Measurements from ENCODE around the gene SMIM1. TPM values are rescaled to one million over a fixed set of nuclear protein-coding genes. Genes with fewer than 3 reads are reported as not detected.
A peak's percentile ranks its signal among the peaks of the same experiment; 100 is the strongest.

SMIM1 gene
- total RNA-seq, 2 donors from 2014 or later, result 0.75 to 1.5 TPM

- Mint-ChIP-seq H3K27ac (no peak overlapping the region), H3K4me3 (no peak overlapping the region), H3K27me3 (no peaks in the 10 kb centered on the region), H3K36me3 (ENCODE audit: low read depth) (peaks cover 2% of the 10 kb centered on the region), H3K4me1 (no peaks in the 10 kb centered on the region)
- DNase-seq (no peak), ATAC-seq (no peak)
- H3K9me3 ChIP-seq (ENCODE audit: control insufficient read depth, low read length, poor library complexity, severe bottlenecking), result no peaks in the 10 kb centered on the region
Observed at GRCh38 chr1:3811595-3811911, 39.0 kb downstream of the SMIM1 start.

GRCh38 chr1:3814065-3814464, 41.5 kb downstream of the SMIM1 start:
- Mint-ChIP-seq H3K4me1 (peaks cover 4% of the 10 kb centered on the region), H3K36me3 (ENCODE audit: low read depth) (peaks cover 2% of the 10 kb centered on the region), H3K27ac (no peak overlapping the region), H3K27me3 (no peaks in the 10 kb centered on the region), H3K4me3 (no peak overlapping the region)
- ATAC-seq, result no peak
- H3K9me3 ChIP-seq (ENCODE audit: control insufficient read depth, low read length, poor library complexity, severe bottlenecking), result no peaks in the 10 kb centered on the region
- DNase-seq, result no peak

DNA sequence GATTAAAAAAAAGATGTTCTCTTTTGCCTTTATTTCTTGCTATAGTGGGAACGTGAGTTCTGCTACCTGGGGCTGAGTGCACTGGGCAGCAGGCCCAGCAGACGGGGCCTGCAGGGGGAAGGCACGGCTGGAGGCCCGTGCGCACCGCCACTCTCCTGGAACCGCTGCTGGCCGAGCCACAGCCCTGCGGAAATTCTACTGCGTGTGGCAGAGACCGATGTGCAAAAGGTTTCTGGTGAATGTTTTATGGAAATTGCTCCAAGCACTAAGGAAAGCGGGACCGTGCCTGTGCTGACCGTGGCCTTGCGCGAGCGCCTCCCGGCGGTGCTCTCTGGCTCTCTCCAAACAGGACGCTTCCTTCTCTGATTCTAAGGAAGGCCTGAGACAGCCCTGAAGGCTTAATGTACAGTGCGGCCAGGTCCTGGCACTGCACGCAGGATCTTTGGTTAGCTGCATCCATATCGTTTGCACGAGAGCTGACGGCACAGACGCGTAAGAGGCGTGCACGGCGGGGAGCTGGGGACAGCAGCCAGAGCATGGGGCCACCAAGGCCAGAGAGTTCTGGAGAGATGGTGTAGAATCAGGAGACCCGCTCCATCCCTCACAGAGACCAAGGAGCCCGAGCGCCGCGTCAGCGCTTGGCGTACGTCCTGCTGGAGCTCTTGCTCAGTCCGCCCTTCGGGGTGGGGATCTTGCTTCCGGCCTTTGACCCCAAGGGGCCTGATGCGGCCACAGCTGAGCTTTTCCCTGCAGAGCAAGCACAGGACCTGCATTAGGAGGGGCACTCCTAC, 42.4 kb downstream of the SMIM1 start:
- no peaks in the 10 kb centered on the region for H3K9me3 ChIP-seq (ENCODE audit: control insufficient read depth, low read length, poor library complexity, severe bottlenecking)
- no peak overlapping the region for H3K4me3 Mint-ChIP-seq
- H3K27me3 Mint-ChIP-seq, result no peaks in the 10 kb centered on the region
- H3K36me3 Mint-ChIP-seq (ENCODE audit: low read depth), result peaks cover 8% of the 10 kb centered on the region
- no peak overlapping the region for H3K27ac Mint-ChIP-seq
- peaks cover 9% of the 10 kb centered on the region for H3K4me1 Mint-ChIP-seq
- DNase-seq, result no peak
- no peak for ATAC-seq

- no peaks in the 10 kb centered on the region for H3K9me3 ChIP-seq (ENCODE audit: control insufficient read depth, low read length, poor library complexity, severe bottlenecking)
- peaks cover 11% of the 10 kb centered on the region for H3K4me1 Mint-ChIP-seq
- ATAC-seq, result no peak
- no peaks in the 10 kb centered on the region for H3K27me3 Mint-ChIP-seq
- H3K4me3 Mint-ChIP-seq, result no peak overlapping the region
- peaks cover 12% of the 10 kb centered on the region for H3K36me3 Mint-ChIP-seq (ENCODE audit: low read depth)
- H3K27ac Mint-ChIP-seq, result no peak overlapping the region
- no peak for DNase-seq
Observed at GRCh38 chr1:3816331-3817137, 44.0 kb downstream of the SMIM1 start.

DNA sequence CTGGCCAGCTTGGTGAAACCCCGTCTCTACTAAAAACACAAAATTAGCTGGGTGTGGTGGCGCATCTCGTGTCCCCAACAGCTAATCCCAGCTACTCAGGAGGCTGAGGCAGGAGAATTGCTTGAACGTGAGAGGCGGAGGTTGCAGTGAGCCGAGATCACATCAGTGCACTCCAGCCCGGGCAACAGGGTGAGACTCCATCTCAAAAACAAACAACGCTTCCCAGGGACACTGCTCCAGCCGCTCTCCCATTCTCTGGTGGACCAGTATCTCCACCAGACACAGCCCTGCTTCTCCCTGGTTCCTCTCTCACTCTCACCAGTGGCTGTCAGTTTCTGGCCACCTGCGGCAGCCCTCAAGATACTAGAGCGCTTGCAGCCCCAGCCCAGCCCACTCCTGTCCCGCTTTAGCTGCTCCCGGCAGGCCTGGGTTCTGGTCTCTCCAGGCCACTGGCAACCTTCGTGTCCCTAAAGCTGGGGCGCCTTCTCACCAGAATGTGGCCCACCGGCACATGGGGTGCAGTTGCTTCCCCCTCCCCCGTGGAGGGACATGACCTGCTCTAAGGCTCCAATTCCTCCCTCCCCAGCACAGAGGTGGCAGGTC, 44.7 kb downstream of the SMIM1 start:
- ATAC-seq, result no peak
- Mint-ChIP-seq H3K36me3 (ENCODE audit: low read depth) (peaks cover 15% of the 10 kb centered on the region), H3K4me3 (no peak overlapping the region), H3K27ac (no peak overlapping the region), H3K27me3 (no peaks in the 10 kb centered on the region), H3K4me1 (peaks cover 11% of the 10 kb centered on the region)
- no peak for DNase-seq
- no peaks in the 10 kb centered on the region for H3K9me3 ChIP-seq (ENCODE audit: control insufficient read depth, low read length, poor library complexity, severe bottlenecking)

- H3K4me1 Mint-ChIP-seq, result peaks cover 11% of the 10 kb centered on the region
- no peaks in the 10 kb centered on the region for H3K9me3 ChIP-seq (ENCODE audit: control insufficient read depth, low read length, poor library complexity, severe bottlenecking)
- no peak overlapping the region for H3K4me3 Mint-ChIP-seq
- ATAC-seq (no peak), DNase-seq (no peak)
- no peaks in the 10 kb centered on the region for H3K27me3 Mint-ChIP-seq
- no peak overlapping the region for H3K27ac Mint-ChIP-seq
- peaks cover 15% of the 10 kb centered on the region for H3K36me3 Mint-ChIP-seq (ENCODE audit: low read depth)
Observed at GRCh38 chr1:3817821-3818597, 45.5 kb downstream of the SMIM1 start.

- H3K4me1 Mint-ChIP-seq, result peaks cover 11% of the 10 kb centered on the region
- peaks cover 23% of the 10 kb centered on the region for H3K36me3 Mint-ChIP-seq (ENCODE audit: low read depth)
- DNase-seq (no peak), ATAC-seq (no peak)
- no peaks in the 10 kb centered on the region for H3K27me3 Mint-ChIP-seq
- H3K4me3 Mint-ChIP-seq, result no peak overlapping the region
- H3K27ac Mint-ChIP-seq, result peak overlapping the region; percentile 69
- H3K9me3 ChIP-seq (ENCODE audit: control insufficient read depth, low read length, poor library complexity, severe bottlenecking), result no peaks in the 10 kb centered on the region
Observed at GRCh38 chr1:3819771-3820200, 47.2 kb downstream of the SMIM1 start.

DNA sequence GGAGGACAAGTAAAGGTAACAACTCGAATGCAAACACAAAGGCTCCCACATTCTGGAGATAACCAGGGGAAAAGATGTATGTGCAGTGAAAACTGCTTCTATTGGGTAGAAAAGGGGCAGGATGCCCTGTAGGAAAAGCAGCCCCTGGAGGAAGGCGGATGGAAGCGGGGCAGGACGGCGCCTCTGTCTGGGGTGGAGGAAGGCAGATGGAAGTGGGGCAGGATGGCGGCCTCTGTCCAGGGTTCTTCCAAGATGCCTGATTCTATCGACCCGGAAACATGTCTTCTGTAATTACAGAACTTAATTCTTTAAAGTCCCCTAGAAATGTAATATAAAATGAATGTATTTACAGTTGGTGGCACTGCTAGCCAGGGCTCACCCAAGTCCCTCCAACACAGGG, 47.8 kb downstream of the SMIM1 start:
- Mint-ChIP-seq H3K36me3 (ENCODE audit: low read depth) (peaks cover 23% of the 10 kb centered on the region), H3K27me3 (no peaks in the 10 kb centered on the region), H3K4me3 (no peak overlapping the region), H3K27ac (peak overlapping the region; percentile 69), H3K4me1 (peaks cover 11% of the 10 kb centered on the region)
- H3K9me3 ChIP-seq (ENCODE audit: control insufficient read depth, low read length, poor library complexity, severe bottlenecking), result no peaks in the 10 kb centered on the region
- no peak for DNase-seq
- no peak for ATAC-seq

- peaks cover 11% of the 10 kb centered on the region for H3K4me1 Mint-ChIP-seq
- no peak overlapping the region for H3K4me3 Mint-ChIP-seq
- ATAC-seq (no peak), DNase-seq (no peak)
- no peak overlapping the region for H3K27ac Mint-ChIP-seq
- no peaks in the 10 kb centered on the region for H3K27me3 Mint-ChIP-seq
- no peaks in the 10 kb centered on the region for H3K9me3 ChIP-seq (ENCODE audit: control insufficient read depth, low read length, poor library complexity, severe bottlenecking)
- H3K36me3 Mint-ChIP-seq (ENCODE audit: low read depth), result peaks cover 23% of the 10 kb centered on the region
Observed at GRCh38 chr1:3821004-3821403, 48.5 kb downstream of the SMIM1 start.

- no peak overlapping the region for H3K27ac Mint-ChIP-seq
- no peaks in the 10 kb centered on the region for H3K9me3 ChIP-seq (ENCODE audit: control insufficient read depth, low read length, poor library complexity, severe bottlenecking)
- no peak for DNase-seq
- peaks cover 23% of the 10 kb centered on the region for H3K36me3 Mint-ChIP-seq (ENCODE audit: low read depth)
- H3K4me3 Mint-ChIP-seq, result no peak overlapping the region
- H3K4me1 Mint-ChIP-seq, result peaks cover 11% of the 10 kb centered on the region
- ATAC-seq, result no peak
- no peaks in the 10 kb centered on the region for H3K27me3 Mint-ChIP-seq
Observed at GRCh38 chr1:3821447-3821846, 48.9 kb downstream of the SMIM1 start.

DNA sequence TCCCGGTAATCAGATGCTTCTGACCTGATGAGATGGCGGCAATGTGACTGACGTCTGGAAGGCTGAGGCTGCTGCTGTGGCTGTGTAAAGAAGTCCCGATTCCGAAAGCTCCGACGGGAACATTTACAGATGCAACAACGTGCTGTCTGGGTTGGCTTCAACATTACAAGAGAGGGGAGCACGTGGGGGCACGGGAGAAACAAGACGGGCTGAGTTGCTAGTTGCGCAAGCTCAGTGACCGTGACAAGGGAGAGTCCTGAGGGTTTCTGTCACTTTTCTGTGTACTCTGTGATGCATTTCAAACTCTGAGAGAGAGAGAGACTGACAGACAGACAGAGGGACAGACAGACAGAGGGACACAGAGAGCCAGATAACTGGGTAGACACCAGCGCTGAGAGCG, 49.4 kb downstream of the SMIM1 start:
- Mint-ChIP-seq H3K36me3 (ENCODE audit: low read depth) (peaks cover 23% of the 10 kb centered on the region), H3K27me3 (no peaks in the 10 kb centered on the region), H3K4me3 (no peak overlapping the region), H3K27ac (no peak overlapping the region), H3K4me1 (peaks cover 11% of the 10 kb centered on the region)
- ATAC-seq (no peak), DNase-seq (no peak)
- no peaks in the 10 kb centered on the region for H3K9me3 ChIP-seq (ENCODE audit: control insufficient read depth, low read length, poor library complexity, severe bottlenecking)

DNA sequence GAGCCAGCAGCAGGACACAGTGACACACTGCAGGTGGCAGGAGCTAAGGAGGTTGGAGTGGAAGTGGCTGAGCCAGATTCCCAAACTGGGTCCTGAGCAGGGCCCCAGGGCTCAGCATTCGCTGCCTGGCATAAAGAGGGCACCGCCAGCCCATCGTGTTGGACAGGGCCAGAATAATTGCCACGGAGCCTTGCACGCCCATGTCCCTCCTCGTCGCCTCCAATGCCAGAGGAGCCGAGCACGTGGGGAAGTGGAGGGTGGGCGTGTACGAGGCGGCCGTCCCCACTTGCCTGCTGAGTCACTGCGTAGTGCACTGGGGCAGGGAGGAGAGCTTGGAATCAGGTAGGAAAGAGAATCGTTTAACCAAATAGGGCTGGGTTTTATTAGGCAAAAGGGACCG, 49.9 kb downstream of the SMIM1 start:
- peaks cover 11% of the 10 kb centered on the region for H3K4me1 Mint-ChIP-seq
- H3K36me3 Mint-ChIP-seq (ENCODE audit: low read depth), result peaks cover 23% of the 10 kb centered on the region
- no peak overlapping the region for H3K4me3 Mint-ChIP-seq
- ATAC-seq, result no peak
- H3K9me3 ChIP-seq (ENCODE audit: control insufficient read depth, low read length, poor library complexity, severe bottlenecking), result no peaks in the 10 kb centered on the region
- no peaks in the 10 kb centered on the region for H3K27me3 Mint-ChIP-seq
- H3K27ac Mint-ChIP-seq, result no peak overlapping the region
- DNase-seq, result no peak

- H3K27ac Mint-ChIP-seq, result no peak overlapping the region
- H3K4me1 Mint-ChIP-seq, result peaks cover 4% of the 10 kb centered on the region
- H3K9me3 ChIP-seq (ENCODE audit: control insufficient read depth, low read length, poor library complexity, severe bottlenecking), result no peaks in the 10 kb centered on the region
- peaks cover 21% of the 10 kb centered on the region for H3K36me3 Mint-ChIP-seq (ENCODE audit: low read depth)
- ATAC-seq, result no peak
- H3K27me3 Mint-ChIP-seq, result no peaks in the 10 kb centered on the region
- H3K4me3 Mint-ChIP-seq, result no peak overlapping the region
- DNase-seq, result no peak
Observed at GRCh38 chr1:3824650-3825049, 52.1 kb downstream of the SMIM1 start.

All from T-helper 17 cell (primary cell).